DND-41 (cell line): ENCODE results near the gene MBP.

Experiments used
- ATAC-seq: fragments of 200-7000 bp; cut with Tn5 transposase; 3 replicates; pipeline ENCODE4 v1.9.1; 2021; ENCODE audit warnings: low read depth; ENCODE audit not compliant: insufficient read depth
- DNase-seq: peaks from one replicate; pipeline ENCODE4 v3.0.0-alpha.2; 2020
- H2AFZ ChIP-seq: 2 replicates; pipeline ENCODE4 v1.6.0; 2012; ENCODE audit warnings: low read depth, low read length
- H3K27ac ChIP-seq: 2 replicates; pipeline ENCODE4 v1.5.1; 2012; ENCODE audit warnings: low read length, inconsistent platforms
- H3K27me3 ChIP-seq: fragments of 200-600 bp; sonication (generic); 2 replicates; pipeline ENCODE4 v1.6.0; 2012; ENCODE audit warnings: low read length, mild to moderate bottlenecking, inconsistent platforms; ENCODE audit not compliant: insufficient read depth, poor library complexity
- H3K36me3 ChIP-seq: 2 replicates; pipeline ENCODE4 v1.5.1; 2012; ENCODE audit warnings: low read length, inconsistent platforms; ENCODE audit not compliant: insufficient read depth
- H3K4me1 ChIP-seq: 2 replicates; pipeline ENCODE4 v1.5.1; 2012; ENCODE audit warnings: mild to moderate bottlenecking, low read length; ENCODE audit not compliant: insufficient read depth
- H3K4me2 ChIP-seq: 2 replicates; pipeline ENCODE4 v1.6.0; 2012; ENCODE audit warnings: mild to moderate bottlenecking, moderate library complexity, low read length, inconsistent platforms; ENCODE audit not compliant: insufficient read depth
- H3K4me3 ChIP-seq, 2 experiments: fragments of 200-600 bp in 1 of 2; shearing (Covaris generic) in 1 of 2; 2 replicates each; pipeline ENCODE4 v1.5.1; 2012 to 2016; ENCODE audit warnings: inconsistent platforms in 2 of 2, low read length in 2 of 2, mild to moderate bottlenecking in 2 of 2, low read depth in 1 of 2, moderate library complexity in 1 of 2
- H3K79me2 ChIP-seq: 2 replicates; pipeline ENCODE4 v1.6.0; 2012; ENCODE audit warnings: low read length, inconsistent platforms; ENCODE audit not compliant: insufficient read depth
- H3K9ac ChIP-seq: 2 replicates; pipeline ENCODE4 v1.6.0; 2012; ENCODE audit warnings: low read depth, mild to moderate bottlenecking, inconsistent platforms, low read length, moderate library complexity
- H3K9me3 ChIP-seq: 2 replicates; pipeline ENCODE4 v1.5.1; 2012; ENCODE audit warnings: low read length, moderate library complexity, mild to moderate bottlenecking, inconsistent platforms; ENCODE audit not compliant: insufficient read depth, severe bottlenecking
- H4K20me1 ChIP-seq: 2 replicates; pipeline ENCODE4 v1.6.0; 2012; ENCODE audit warnings: low read length; ENCODE audit not compliant: insufficient read depth
- CTCF ChIP-seq: IDR thresholded peaks from 2 replicates; pipeline ENCODE4 v1.5.1; 2012; ENCODE audit warnings: borderline replicate concordance, low read length, moderate library complexity, mild to moderate bottlenecking; ENCODE audit not compliant: poor library complexity, severe bottlenecking; ENCODE audit errors: extremely low read depth
- EZH2 ChIP-seq: IDR thresholded peaks from 3 replicates; pipeline ENCODE4 v1.6.1; 2012; ENCODE audit warnings: borderline replicate concordance, low read depth, mild to moderate bottlenecking, moderate library complexity, low read length, inconsistent platforms; ENCODE audit not compliant: severe bottlenecking

Gene MBP

DNA sequence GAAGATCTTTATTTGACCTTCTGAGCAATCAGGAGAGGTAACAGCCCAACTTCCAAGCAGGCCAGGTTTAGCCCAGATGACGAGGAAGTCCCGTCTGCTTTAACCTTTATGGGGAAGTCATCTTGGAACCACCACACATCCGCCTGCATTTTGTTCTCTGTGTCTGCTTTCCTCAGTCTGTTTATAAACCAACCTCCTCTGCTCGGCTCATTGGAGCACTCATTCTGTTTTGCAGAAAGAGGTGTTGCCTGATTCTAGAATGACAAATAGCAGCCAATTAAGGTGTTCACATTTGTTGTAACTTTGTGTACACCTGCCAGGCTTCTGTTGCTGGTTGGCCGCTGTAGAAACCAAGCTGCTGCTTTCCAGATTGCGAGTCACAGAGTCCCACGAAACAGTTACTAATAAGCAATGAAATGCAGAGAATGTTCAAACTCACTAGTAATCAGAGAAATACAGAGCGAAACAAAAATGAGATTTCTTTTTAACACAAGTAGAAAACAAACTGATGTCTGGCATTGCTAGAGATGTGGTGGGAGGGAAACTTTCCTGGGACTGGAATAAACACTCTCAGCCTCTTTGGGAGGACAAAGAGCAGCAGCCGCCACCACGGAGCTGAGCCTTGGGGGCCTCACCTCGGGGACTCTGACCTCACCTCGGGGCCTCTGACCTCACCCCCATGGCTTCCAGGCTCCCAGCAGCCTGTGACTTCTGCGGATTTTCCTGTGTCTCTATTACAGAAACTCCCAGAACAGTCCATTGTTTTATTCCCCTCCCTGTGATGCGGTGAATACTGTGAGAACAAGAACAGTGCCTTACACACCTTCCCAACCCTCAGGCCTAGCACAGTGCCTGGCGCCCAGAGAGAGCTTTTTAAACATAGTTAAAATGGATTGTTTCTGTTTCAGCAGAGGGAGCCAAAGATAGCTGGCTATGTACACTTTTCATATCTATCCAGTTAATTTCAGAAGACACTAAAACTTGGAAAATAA lies 64.0 kb downstream of the MBP start:
- peak overlapping the region; percentile 48 for H3K9ac ChIP-seq
- no peaks in the 10 kb centered on the region for H3K27me3 ChIP-seq
- DNase-seq (no peak), ATAC-seq (no peak)
- H3K27ac ChIP-seq = peak overlapping the region; percentile 92
- peak; percentile 40 for TF ChIP-seq CTCF
- TF ChIP-seq EZH2 = no peak
- H4K20me1 ChIP-seq = no peaks in the 10 kb centered on the region
- peaks cover 14% of the 10 kb centered on the region; the same call in 1 of the 2 replicates for H3K36me3 ChIP-seq
- peaks cover 97% of the 10 kb centered on the region for H3K4me1 ChIP-seq
- peak overlapping the region; percentile 32; the same call in 1 of the 2 replicates for H3K4me2 ChIP-seq
- H3K4me3 ChIP-seq = no peak overlapping the region
- H2AFZ ChIP-seq = no peak overlapping the region
- H3K9me3 ChIP-seq = no peaks in the 10 kb centered on the region
- peaks cover 69% of the 10 kb centered on the region for H3K79me2 ChIP-seq

DNA sequence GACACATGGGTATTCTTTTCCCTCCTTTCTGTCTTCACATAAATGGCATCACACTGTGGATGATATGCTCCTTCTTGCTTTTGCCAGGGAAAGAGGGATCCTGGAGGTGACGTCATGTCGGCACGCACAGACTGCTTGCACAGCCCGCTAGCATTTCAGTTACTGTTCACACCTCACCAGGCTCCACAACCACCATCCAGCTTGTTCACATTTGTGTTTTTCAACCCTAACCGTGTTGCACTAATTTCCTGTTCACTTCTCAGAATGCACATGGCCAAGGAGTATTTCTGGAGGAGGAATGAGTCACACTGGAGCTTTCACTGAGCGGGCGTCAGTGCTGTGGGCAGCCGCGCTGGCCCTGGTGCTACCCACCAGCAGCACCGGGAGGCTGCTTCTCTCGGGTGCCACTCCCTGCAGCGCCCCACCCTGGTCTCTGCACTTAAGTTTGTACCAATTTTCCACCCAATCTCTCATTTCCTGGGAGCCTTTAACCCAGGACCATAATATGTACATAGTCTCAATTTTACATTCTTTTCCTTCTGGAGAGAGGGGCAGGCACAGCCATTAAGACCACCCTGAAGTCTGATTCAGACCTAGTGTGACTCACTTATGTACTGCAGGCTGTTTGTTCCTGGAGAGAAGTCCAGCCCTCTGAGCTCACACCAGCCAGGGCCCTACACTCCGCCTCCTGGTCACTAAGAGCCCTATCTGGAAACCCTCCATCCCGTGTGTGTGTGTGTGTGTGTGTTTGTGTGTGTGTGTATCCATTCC lies 65.1 kb downstream of the MBP start:
- DNase-seq = peak; percentile 78
- peak overlapping the region; percentile 48 for H3K9ac ChIP-seq
- peak overlapping the region; percentile 32 for H2AFZ ChIP-seq
- TF ChIP-seq EZH2 = no peak
- TF ChIP-seq CTCF = peak; percentile 50
- H3K4me3 ChIP-seq = peak overlapping the region in 1 of 2 experiments; percentile 9; a peak in 1 of 4 replicates
- H3K27me3 ChIP-seq = no peaks in the 10 kb centered on the region
- peaks cover 100% of the 10 kb centered on the region for H3K4me1 ChIP-seq
- ATAC-seq = peak; percentile 59
- H3K36me3 ChIP-seq = peaks cover 11% of the 10 kb centered on the region; the same call in 1 of the 2 replicates
- peaks cover 58% of the 10 kb centered on the region for H3K79me2 ChIP-seq
- no peaks in the 10 kb centered on the region for H4K20me1 ChIP-seq
- H3K4me2 ChIP-seq = peak overlapping the region; percentile 32
- no peaks in the 10 kb centered on the region for H3K9me3 ChIP-seq
- peak overlapping the region; percentile 92 for H3K27ac ChIP-seq

DNA sequence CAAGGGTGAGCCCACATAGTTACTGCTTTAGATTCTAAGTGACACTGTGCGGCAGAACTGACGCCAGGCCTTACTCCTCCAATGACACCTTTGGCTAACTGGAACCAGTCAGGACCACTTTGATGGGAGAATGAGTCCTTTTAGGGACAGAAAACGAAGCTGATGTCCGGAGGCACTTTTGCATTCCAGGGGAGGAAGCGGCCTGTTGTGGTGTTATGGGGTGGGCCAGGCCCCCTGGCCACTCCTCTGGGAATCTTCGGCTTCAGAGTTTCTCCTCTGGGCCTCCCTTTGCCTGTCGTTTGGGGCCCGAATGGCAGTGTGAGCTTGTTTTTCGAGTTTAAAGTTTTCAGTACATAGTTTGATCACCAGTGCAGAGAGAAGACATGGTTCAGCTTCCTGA lies 65.9 kb downstream of the MBP start:
- Histone ChIP-seq H3K27ac (peak overlapping the region; percentile 92), H3K9ac (peak overlapping the region; percentile 48), H2AFZ (no peak overlapping the region), H3K27me3 (no peaks in the 10 kb centered on the region), H3K4me2 (no peak overlapping the region; the same call in 1 of the 2 replicates), H4K20me1 (no peaks in the 10 kb centered on the region), H3K79me2 (peaks cover 50% of the 10 kb centered on the region), H3K4me1 (peaks cover 100% of the 10 kb centered on the region), H3K4me3 (no peak overlapping the region; a peak in 1 of 4 replicates), H3K9me3 (no peaks in the 10 kb centered on the region), H3K36me3 (peaks cover 11% of the 10 kb centered on the region; the same call in 1 of the 2 replicates)
- DNase-seq (no peak), ATAC-seq (no peak)
- no peak for TF ChIP-seq EZH2
- no peak for TF ChIP-seq CTCF
